GM12891 (cell line): Measurements from ENCODE around the gene CENPB.

Experiments
- POLR2A ChIP-seq: IDR thresholded peaks from 2 replicates; pipeline ENCODE4 v1.6.1; 2011; ENCODE audit warnings: low read depth, low read length, control low read depth
- TAF1 ChIP-seq: IDR thresholded peaks from 2 replicates; pipeline ENCODE4 v1.6.1; 2011; ENCODE audit warnings: low read depth, low read length, control low read depth

- no peak for TF ChIP-seq TAF1
- TF ChIP-seq POLR2A, result no peak
Observed at GRCh38 chr20:3815703-3816315, 29.3 kb upstream of the CENPB start.
